K562 (cell line): Measurements from ENCODE around the gene TARBP1. TPM values are rescaled to one million over a fixed set of nuclear protein-coding genes. Genes with fewer than 3 reads are reported as not detected.

Experiments
- ADNP ChIP-seq: fragments of 200-800 bp; sonication (Bioruptor generic); IDR thresholded peaks from 2 replicates; pipeline ENCODE4 v1.6.1; 2016; ENCODE audit warnings: missing genetic modification characterization, missing compliant biosample characterization
- ETV1 ChIP-seq: fragments of 450-650 bp; conservative IDR thresholded peaks from 2 replicates; pipeline ENCODE4 v1.6.1; 2016; ENCODE audit warnings: missing genetic modification characterization, control low read depth, low read depth, missing compliant biosample characterization
- HIVEP1 ChIP-seq: fragments of 250-450 bp; sonication (Bioruptor Pico); IDR thresholded peaks from 2 replicates; pipeline ENCODE4 v1.4.0; 2020; ENCODE audit warnings: mild to moderate bottlenecking
- HLTF ChIP-seq: fragments of 450-650 bp; IDR thresholded peaks from 2 replicates; pipeline ENCODE4 v1.6.1; 2016
- HMG20B ChIP-seq: fragments of 250-450 bp; sonication (Bioruptor Pico); IDR thresholded peaks from 2 replicates; pipeline ENCODE4 v1.5.0; 2021; ENCODE audit warnings: mild to moderate bottlenecking
- OTX1 ChIP-seq: fragments of 450-650 bp; formaldehyde crosslinking; IDR thresholded peaks from 2 replicates; pipeline ENCODE4 v1.4.0; 2022; ENCODE audit warnings: mild to moderate bottlenecking
- SOX6 ChIP-seq: fragments of 450-650 bp; IDR thresholded peaks from 2 replicates; pipeline ENCODE4 v1.6.1; 2014; ENCODE audit warnings: mild to moderate bottlenecking
- SPI1 ChIP-seq: IDR thresholded peaks from 2 replicates; pipeline ENCODE4 v1.6.1; 2011; ENCODE audit warnings: low read depth, low read length, control low read depth, borderline replicate concordance
- U2AF2 ChIP-seq: fragments of 200-400 bp; formaldehyde crosslinking; optimal IDR thresholded peaks from 2 replicates; pipeline ENCODE3; 2017; ENCODE audit warnings: low read depth, mild to moderate bottlenecking, low read length
- ZBTB9 ChIP-seq: fragments of 450-650 bp; formaldehyde crosslinking; IDR thresholded peaks from 2 replicates; pipeline ENCODE4 v1.4.0; 2020; ENCODE audit warnings: mild to moderate bottlenecking, moderate library complexity
- ZNF197 ChIP-seq: fragments of 200-800 bp; sonication (Bioruptor generic); IDR thresholded peaks from 2 replicates; pipeline ENCODE4 v1.6.1; 2016; ENCODE audit warnings: low read depth, missing genetic modification characterization, missing compliant biosample characterization
- polyA plus RNA-seq, 8 experiments: library from polyadenylated mRNA; depleted of rRNA in 4 of 8; stranded (reverse) in 5 of 8; unstranded in 3 of 8; fragments of >200 nt; fragmentation: Nextera tagmentation in 2 of 8; fragmentation: Illumina TruSeq in 1 of 8; extraction: Ambion mirVana in 2 of 8; extraction: Trizol in 1 of 8; gene quantifications; 2 replicates each; pipeline versions ENCODE4 v1.2.1 to v1.2.3, GENCODE V29; 2011 to 2014; ENCODE audit warnings: inconsistent platforms in 1 of 8, missing spikeins in 1 of 8
- total RNA-seq, 7 experiments: library from RNA; depleted of rRNA in 6 of 7; stranded (reverse); fragments of >200 nt in 6 of 7; fragmentation: Illumina TruSeq in 2 of 7; extraction: Trizol in 2 of 7; gene quantifications; 2 replicates each; pipeline versions ENCODE4 v1.2.1 to v1.2.3, GENCODE V29; 2011 to 2021; ENCODE audit warnings: low replicate concordance in 1 of 7
- TF ChIP-seq, protein P1 (sequence below), 2 experiments: fragments of 450-650 bp; formaldehyde crosslinking in 1 of 2; IDR thresholded peaks; 2 replicates each; pipeline versions ENCODE4 v1.4.0 to v1.6.1; 2014 to 2020; ENCODE audit warnings: mild to moderate bottlenecking in 2 of 2, borderline replicate concordance in 1 of 2, low read depth in 1 of 2
- TF ChIP-seq, protein P2 (sequence below): fragments of 250-450 bp; sonication (Bioruptor Pico); IDR thresholded peaks from 2 replicates; pipeline ENCODE4 v1.5.0; 2021; ENCODE audit warnings: mild to moderate bottlenecking, moderate library complexity
- TF ChIP-seq, protein P3 (sequence below): fragments of 250-450 bp; sonication (Bioruptor Pico); IDR thresholded peaks from 2 replicates; pipeline ENCODE4 v1.6.1; 2021; ENCODE audit warnings: mild to moderate bottlenecking

TARBP1 gene
- total and polyA plus RNA-seq, 9 of the 15 experiments (the other 6 are each of a cell fraction or from before 2014, with no cell fraction given), result 8.8 to 48.0 (median 22.9) TPM

DNA sequence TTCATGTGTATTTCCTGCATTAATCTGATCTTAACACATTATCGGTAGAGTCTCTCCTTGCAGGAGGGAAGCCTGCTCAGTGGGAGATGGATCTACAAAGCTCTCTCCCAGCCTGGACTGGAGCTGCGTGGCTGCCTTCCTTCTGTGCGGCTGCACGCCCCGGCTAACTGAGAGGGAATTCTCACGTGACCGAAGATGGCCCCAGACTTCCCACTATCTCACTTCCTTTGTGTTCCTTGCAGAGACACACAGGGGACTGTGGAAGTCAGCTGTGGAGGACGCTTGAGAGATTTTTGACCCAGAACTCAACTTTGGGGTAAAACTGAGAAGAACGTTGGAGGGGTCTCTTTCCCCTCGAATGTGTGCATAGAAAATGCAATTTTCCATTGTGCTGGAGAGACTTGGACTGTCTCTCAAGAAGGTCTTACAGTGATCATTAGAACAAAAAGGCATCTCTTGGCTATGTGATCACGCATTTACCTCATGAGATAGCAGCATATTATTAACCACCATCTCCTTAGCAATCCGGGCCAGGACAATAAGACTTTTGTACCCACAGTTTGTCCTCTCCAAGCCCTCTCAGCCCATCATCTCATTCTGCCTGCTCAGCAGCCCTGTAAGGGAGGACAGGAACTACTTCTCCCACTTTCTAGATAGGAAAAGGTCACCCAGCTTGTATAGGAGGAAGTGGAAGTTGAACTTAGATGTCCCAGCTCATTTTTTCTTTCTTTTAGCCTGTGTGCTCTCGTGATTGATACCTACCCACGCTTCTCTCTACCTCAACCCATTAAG lies 49.3 kb upstream of the TARBP1 start (continued):
- TF ChIP-seq SPI1 (peak; percentile 87; the same call in 1 of the 2 replicates), HIVEP1 (CRISPR knock-in tag) (0 out of 2 replicates have a peak, but pooled peaks have one; percentile 66), HMG20B (CRISPR knock-in tag) (no peak), ZNF197 (CRISPR knock-in tag) (no peak), ADNP (tag) (no peak), ZBTB9 (CRISPR knock-in tag) (peak; percentile 30; the same call in 1 of the 2 replicates), HLTF (0 out of 2 replicates have a peak, but pooled peaks have one; percentile 34), SOX6 (peak; percentile 53; the same call in 1 of the 2 replicates), ETV1 (tag) (peak; percentile 52), U2AF2 (no peak), OTX1 (CRISPR knock-in tag) (no peak)
- TF ChIP-seq, protein P1, sequence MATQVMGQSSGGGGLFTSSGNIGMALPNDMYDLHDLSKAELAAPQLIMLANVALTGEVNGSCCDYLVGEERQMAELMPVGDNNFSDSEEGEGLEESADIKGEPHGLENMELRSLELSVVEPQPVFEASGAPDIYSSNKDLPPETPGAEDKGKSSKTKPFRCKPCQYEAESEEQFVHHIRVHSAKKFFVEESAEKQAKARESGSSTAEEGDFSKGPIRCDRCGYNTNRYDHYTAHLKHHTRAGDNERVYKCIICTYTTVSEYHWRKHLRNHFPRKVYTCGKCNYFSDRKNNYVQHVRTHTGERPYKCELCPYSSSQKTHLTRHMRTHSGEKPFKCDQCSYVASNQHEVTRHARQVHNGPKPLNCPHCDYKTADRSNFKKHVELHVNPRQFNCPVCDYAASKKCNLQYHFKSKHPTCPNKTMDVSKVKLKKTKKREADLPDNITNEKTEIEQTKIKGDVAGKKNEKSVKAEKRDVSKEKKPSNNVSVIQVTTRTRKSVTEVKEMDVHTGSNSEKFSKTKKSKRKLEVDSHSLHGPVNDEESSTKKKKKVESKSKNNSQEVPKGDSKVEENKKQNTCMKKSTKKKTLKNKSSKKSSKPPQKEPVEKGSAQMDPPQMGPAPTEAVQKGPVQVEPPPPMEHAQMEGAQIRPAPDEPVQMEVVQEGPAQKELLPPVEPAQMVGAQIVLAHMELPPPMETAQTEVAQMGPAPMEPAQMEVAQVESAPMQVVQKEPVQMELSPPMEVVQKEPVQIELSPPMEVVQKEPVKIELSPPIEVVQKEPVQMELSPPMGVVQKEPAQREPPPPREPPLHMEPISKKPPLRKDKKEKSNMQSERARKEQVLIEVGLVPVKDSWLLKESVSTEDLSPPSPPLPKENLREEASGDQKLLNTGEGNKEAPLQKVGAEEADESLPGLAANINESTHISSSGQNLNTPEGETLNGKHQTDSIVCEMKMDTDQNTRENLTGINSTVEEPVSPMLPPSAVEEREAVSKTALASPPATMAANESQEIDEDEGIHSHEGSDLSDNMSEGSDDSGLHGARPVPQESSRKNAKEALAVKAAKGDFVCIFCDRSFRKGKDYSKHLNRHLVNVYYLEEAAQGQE (IDR thresholded peaks at IDR 0.05; ENCODE audit: borderline replicate concordance), result peak; percentile 27; the same call in 1 of the 2 replicates
- TF ChIP-seq, protein P1 (CRISPR knock-in tag; IDR thresholded peaks at IDR 0.05; ENCODE audit: low read depth), result no peak
- TF ChIP-seq, protein P2, sequence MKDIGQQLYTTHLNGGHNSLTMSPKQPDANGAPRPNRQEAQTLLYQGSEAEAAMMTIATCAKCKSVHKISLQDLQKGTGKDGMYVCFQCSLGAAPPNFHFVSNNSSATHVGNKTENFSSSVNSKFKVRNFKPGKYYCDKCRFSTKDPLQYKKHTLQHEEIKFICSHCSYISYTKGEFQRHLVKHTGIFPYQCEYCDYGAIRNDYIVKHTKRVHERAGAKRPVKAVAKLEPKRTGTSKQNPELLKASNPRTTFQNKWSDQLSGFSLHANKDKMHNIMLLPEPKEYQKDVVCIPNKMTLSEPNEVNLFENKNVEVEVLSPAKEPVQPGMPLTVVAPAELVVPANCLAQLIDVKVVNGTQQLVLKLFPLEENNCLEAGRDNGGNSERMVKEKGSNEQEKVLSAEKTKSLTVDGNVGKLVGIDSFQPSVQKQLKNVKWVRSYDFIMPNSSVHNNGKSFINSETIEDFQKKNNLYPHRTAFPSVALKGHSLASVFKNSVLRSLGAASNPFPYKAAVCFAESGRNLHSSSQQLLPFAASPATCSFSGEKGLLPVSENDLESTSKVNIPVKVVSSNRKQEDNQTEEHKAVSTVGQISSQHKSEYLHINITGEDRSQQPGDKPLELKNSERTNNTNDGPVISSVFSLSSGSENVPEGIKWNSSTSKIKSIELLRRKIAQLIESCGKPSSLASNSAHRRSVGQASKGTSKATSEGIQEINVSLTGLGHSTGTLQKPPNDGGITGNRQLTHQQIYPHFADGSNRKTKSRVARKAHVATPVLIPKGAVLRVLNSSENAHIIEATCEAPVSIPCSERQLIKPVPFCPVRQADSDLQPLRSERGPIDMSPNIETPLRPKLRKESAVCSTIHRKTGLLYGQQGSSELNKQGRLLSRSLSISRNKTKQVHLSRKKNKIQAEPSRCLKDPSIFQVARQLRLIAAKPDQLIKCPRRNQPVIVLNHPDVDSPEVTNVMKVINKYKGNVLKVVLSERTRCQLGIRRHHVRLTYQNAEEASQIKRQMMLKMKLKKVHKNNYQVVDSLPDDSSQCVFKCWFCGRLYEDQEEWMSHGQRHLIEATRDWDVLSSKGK (CRISPR knock-in tag), result no peak
- TF ChIP-seq, protein P3, sequence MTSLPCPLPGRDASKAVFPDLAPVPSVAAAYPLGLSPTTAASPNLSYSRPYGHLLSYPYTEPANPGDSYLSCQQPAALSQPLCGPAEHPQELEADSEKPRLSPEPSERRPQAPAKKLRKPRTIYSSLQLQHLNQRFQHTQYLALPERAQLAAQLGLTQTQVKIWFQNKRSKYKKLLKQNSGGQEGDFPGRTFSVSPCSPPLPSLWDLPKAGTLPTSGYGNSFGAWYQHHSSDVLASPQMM (CRISPR knock-in tag), result no peak
